Cardiac muscle cell (in vitro differentiated cells and primary cell): Measurements from ENCODE around the gene VSIG10L2. TPM values are rescaled to one million over a fixed set of nuclear protein-coding genes. Genes with fewer than 3 reads are reported as not detected.

ENCODE experiments used
- DNase-seq, 2 donors: peaks; one replicate each; pipeline versions ENCODE4 v3.0.0 to v3.0.0-alpha.2; 2010 to 2017; ENCODE audit warnings: low read depth in 1 of 2, low spot score in 1 of 2
- H3K27ac ChIP-seq: fragments of 200-600 bp; sonication (generic); 2 replicates; pipeline ENCODE4 v1.5.1; 2016
- H3K27me3 ChIP-seq: fragments of 200-600 bp; sonication (generic); 2 replicates; pipeline ENCODE4 v1.6.0; 2016; ENCODE audit warnings: control low read depth
- H3K36me3 ChIP-seq: fragments of 200-600 bp; sonication (generic); 2 replicates; pipeline ENCODE4 v1.5.1; 2016; ENCODE audit warnings: control low read depth
- H3K4me1 ChIP-seq: fragments of 200-600 bp; sonication (generic); 2 replicates; pipeline ENCODE4 v1.8.1; 2017; ENCODE audit warnings: low read depth, mild to moderate bottlenecking, mixed run types
- H3K4me3 ChIP-seq: fragments of 200-600 bp; sonication (generic); 2 replicates; pipeline ENCODE4 v1.5.1; 2016; ENCODE audit warnings: mild to moderate bottlenecking
- H3K9me3 ChIP-seq: fragments of 200-600 bp; sonication (generic); 2 replicates; pipeline ENCODE4 v1.5.1; 2017; ENCODE audit warnings: low read depth, mild to moderate bottlenecking, control low read depth
- CTCF ChIP-seq: IDR thresholded peaks from 2 replicates; pipeline ENCODE4 v1.5.1; 2012; ENCODE audit warnings: low read depth, mild to moderate bottlenecking, low read length
- polyA plus RNA-seq: library from polyadenylated mRNA; unstranded; fragments of >200 nt; fragmentation: Nextera tagmentation; extraction: Ambion mirVana; gene quantifications from 2 replicates; pipeline ENCODE4 v1.2.1, GENCODE V29; 2016
- total RNA-seq: library from RNA; depleted of rRNA; stranded (reverse); fragments of >200 nt; gene quantifications from 2 replicates; pipeline ENCODE4 v1.2.3, GENCODE V29; 2016

The VSIG10L2 gene
- total and polyA plus RNA-seq, 2 experiments from 2014 or later, result not detected

- H3K9me3 ChIP-seq, result no peaks in the 10 kb centered on the region
- no peak for TF ChIP-seq CTCF
- H3K27me3 ChIP-seq, result no peaks in the 10 kb centered on the region
- DNase-seq, result no peak
- no peak overlapping the region for H3K27ac ChIP-seq
- H3K4me1 ChIP-seq, result no peaks in the 10 kb centered on the region
- no peak overlapping the region for H3K4me3 ChIP-seq
- H3K36me3 ChIP-seq, result no peaks in the 10 kb centered on the region
Observed at GRCh38 chr11:125945011-125945796, 640 bp upstream of the VSIG10L2 start.

- Histone ChIP-seq H3K9me3 (no peaks in the 10 kb centered on the region), H3K4me3 (no peak overlapping the region), H3K36me3 (no peaks in the 10 kb centered on the region), H3K4me1 (peaks cover 5% of the 10 kb centered on the region), H3K27ac (no peak overlapping the region), H3K27me3 (no peaks in the 10 kb centered on the region)
- DNase-seq, result no peak
- no peak for TF ChIP-seq CTCF
Observed at GRCh38 chr11:125946712-125947418, 1.0 kb downstream of the VSIG10L2 start.

GRCh38 chr11:125947419-125948277 lies 1.8 kb downstream of the VSIG10L2 start:
- H3K9me3 ChIP-seq, result no peaks in the 10 kb centered on the region
- no peak overlapping the region for H3K4me3 ChIP-seq
- H3K36me3 ChIP-seq, result no peaks in the 10 kb centered on the region
- H3K27me3 ChIP-seq, result no peaks in the 10 kb centered on the region
- no peak for DNase-seq
- peaks cover 5% of the 10 kb centered on the region for H3K4me1 ChIP-seq
- TF ChIP-seq CTCF, result no peak
- no peak overlapping the region for H3K27ac ChIP-seq

GRCh38 chr11:125948278-125949051 lies 2.6 kb downstream of the VSIG10L2 start:
- no peaks in the 10 kb centered on the region for H3K27me3 ChIP-seq
- TF ChIP-seq CTCF, result no peak
- peaks cover 5% of the 10 kb centered on the region for H3K4me1 ChIP-seq
- no peak overlapping the region for H3K27ac ChIP-seq
- no peaks in the 10 kb centered on the region for H3K9me3 ChIP-seq
- no peak overlapping the region for H3K4me3 ChIP-seq
- no peaks in the 10 kb centered on the region for H3K36me3 ChIP-seq
- no peak for DNase-seq
